Panc1 (cell line): ENCODE results near the gene MAD1L1. TPM values are rescaled to one million over a fixed set of nuclear protein-coding genes. Genes with fewer than 3 reads are reported as not detected.

Experiments
- ATAC-seq: fragments of 200-7000 bp; cut with Tn5 transposase; 2 replicates; pipeline ENCODE4 v1.9.1; 2020; ENCODE audit warnings: mild to moderate bottlenecking, moderate library complexity
- BruUV-seq: library from RNA; stranded (reverse); fragments of 400-500 nt; replicated peaks from 2 replicates; lab custom pipeline; 2021; lab: Mats Ljungman, UMichigan
- CTCF ChIA-PET: fragments of 300-600 bp; sonication (Branson Sonifier 250); formaldehyde crosslinking; loops from one replicate; lab custom pipeline; 2022; ENCODE audit warnings: antibody characterized with exemption; lab: Charles Lee
- POLR2A ChIA-PET: fragments of 300-600 bp; sonication (Branson Sonifier 250); formaldehyde crosslinking; loops from one replicate; lab custom pipeline; 2022; ENCODE audit warnings: antibody characterized with exemption; lab: Charles Lee
- DNase-seq: peaks from one replicate; pipeline ENCODE4 v3.0.0-alpha.2; 2010; ENCODE audit warnings: low read depth, low spot score
- H3K27ac ChIP-seq: 2 replicates; pipeline ENCODE4 v1.5.1; 2011; ENCODE audit warnings: mild to moderate bottlenecking, low read length, inconsistent platforms
- H3K27me3 ChIP-seq: fragments of 200-500 bp; sonication (Bioruptor generic); 2 replicates; pipeline ENCODE4 v1.6.0; 2014; ENCODE audit warnings: low read length, inconsistent platforms; ENCODE audit not compliant: control insufficient read depth, insufficient read depth
- H3K36me3 ChIP-seq: fragments of 200-500 bp; sonication (Bioruptor generic); 2 replicates; pipeline ENCODE4 v1.5.1; 2014; ENCODE audit warnings: inconsistent platforms, mild to moderate bottlenecking, low read length, moderate library complexity; ENCODE audit not compliant: control insufficient read depth, insufficient read depth
- H3K4me1 ChIP-seq: 2 replicates; pipeline ENCODE4 v1.5.1; 2011; ENCODE audit warnings: inconsistent platforms, mild to moderate bottlenecking, low read length, moderate library complexity; ENCODE audit not compliant: control insufficient read depth, insufficient read depth
- H3K4me3 ChIP-seq, 2 experiments: 2 replicates each; pipeline ENCODE4 v1.5.1; 2011 to 2012; ENCODE audit warnings: low read depth in 2 of 2, low read length in 2 of 2, mild to moderate bottlenecking in 2 of 2, inconsistent platforms in 1 of 2, moderate library complexity in 1 of 2
- H3K9me3 ChIP-seq: fragments of 200-500 bp; sonication (Bioruptor generic); 2 replicates; pipeline ENCODE4 v1.5.1; 2014; ENCODE audit warnings: low read depth, mild to moderate bottlenecking, inconsistent platforms, low read length, moderate library complexity; ENCODE audit not compliant: control insufficient read depth, insufficient read depth
- CTCF ChIP-seq: fragments of 450-650 bp; IDR thresholded peaks from 2 replicates; pipeline ENCODE4 v1.5.1; 2017; ENCODE audit warnings: mild to moderate bottlenecking
- POLR2AphosphoS5 ChIP-seq: IDR thresholded peaks from 2 replicates; pipeline ENCODE4 v1.6.1; 2012; ENCODE audit warnings: mild to moderate bottlenecking, low read depth, low read length, moderate library complexity
- REST ChIP-seq, 2 experiments: IDR thresholded peaks; 2 replicates each; pipeline ENCODE4 v1.6.1; 2011 to 2012; ENCODE audit warnings: low read depth in 2 of 2, control low read depth in 1 of 2, low read length in 1 of 2, mild to moderate bottlenecking in 1 of 2, moderate library complexity in 1 of 2; ENCODE audit not compliant: insufficient read depth in 1 of 2
- SIN3A ChIP-seq: IDR thresholded peaks from 2 replicates; pipeline ENCODE4 v1.6.1; 2012; ENCODE audit warnings: low read depth, mild to moderate bottlenecking, low read length, moderate library complexity, borderline replicate concordance; ENCODE audit not compliant: insufficient read depth
- TCF7L2 ChIP-seq: IDR thresholded peaks from 2 replicates; pipeline ENCODE4 v1.6.1; 2011; ENCODE audit warnings: mild to moderate bottlenecking, low read depth, low read length, inconsistent platforms
- in situ Hi-C: cut with HindIII; loops from 2 replicates; pipeline ENCODE4 v1.10.0; 2016; ENCODE audit warnings: low sequenced_read_pairs, low pct_unique_long_range_greater_than_20kb
- intact Hi-C: fragments of 100-400 bp; cut with micrococcal nuclease; formaldehyde crosslinking; loops from one replicate; pipeline ENCODE4 v1.10.0; 2022; ENCODE audit not compliant: unreplicated experiment
- total RNA-seq: library from RNA; stranded (reverse); gene quantifications from one replicate; pipeline ENCODE4 v1.2.1, GENCODE V29; 2021; ENCODE audit not compliant: unreplicated experiment

MAD1L1 gene
- total RNA-seq, 1 experiment from 2014 or later = 70.8 TPM

GRCh38 chr7:2214636-2215035 is 18.1 kb downstream of the MAD1L1 start:
- Histone ChIP-seq H3K4me1 (no peaks in the 10 kb centered on the region), H3K4me3 (no peak overlapping the region), H3K27ac (no peak overlapping the region), H3K36me3 (no peaks in the 10 kb centered on the region), H3K9me3 (no peaks in the 10 kb centered on the region), H3K27me3 (no peaks in the 10 kb centered on the region)
- DNase-seq = no peak
- in situ Hi-C loops (no loop called here), intact Hi-C loops (no loop called here)
- no TSS peak for BruUV-seq
- POLR2A ChIA-PET = interaction anchor here (0.7 kb wide), 1 partner anchor 96 kb away, joined by 11 read pairs; no protein-coding TSS in a partner anchor
- TF ChIP-seq POLR2AphosphoS5 (no peak), SIN3A (no peak), CTCF (no peak), REST (IDR thresholded peaks at IDR 0.05; ENCODE audit: insufficient read depth in 1 of 2, low read depth in 2 of 2, low read length in 1 of 2) (no peak), TCF7L2 (no peak)
- CTCF ChIA-PET = no interaction called here
- no peak for ATAC-seq

GRCh38 chr7:2213551-2214215 is 19.1 kb downstream of the MAD1L1 start:
- Histone ChIP-seq H3K4me3 (no peak overlapping the region), H3K36me3 (no peaks in the 10 kb centered on the region), H3K4me1 (no peaks in the 10 kb centered on the region), H3K27me3 (no peaks in the 10 kb centered on the region), H3K27ac (no peak overlapping the region), H3K9me3 (no peaks in the 10 kb centered on the region)
- POLR2A ChIA-PET = no interaction called here
- intact Hi-C loops = no loop called here
- TF ChIP-seq POLR2AphosphoS5 (no peak), SIN3A (no peak), CTCF (no peak), TCF7L2 (no peak), REST (IDR thresholded peaks at IDR 0.05; ENCODE audit: insufficient read depth in 1 of 2, low read depth in 2 of 2, low read length in 1 of 2) (no peak)
- in situ Hi-C loops = no loop called here
- BruUV-seq = no TSS peak
- ATAC-seq (no peak), DNase-seq (no peak)
- CTCF ChIA-PET = no interaction called here
